Endodermal cell (in vitro differentiated cells): Measurements from ENCODE around the gene SLC25A23. TPM values are rescaled to one million over a fixed set of nuclear protein-coding genes. Genes with fewer than 3 reads are reported as not detected.

ENCODE experiments used
- DNase-seq: peaks from one replicate; pipeline ENCODE4 v3.0.0-alpha.2; 2017
- H3K27ac ChIP-seq: 2 replicates; pipeline ENCODE4 v1.5.1; 2013; ENCODE audit warnings: mild to moderate bottlenecking, low read depth, low read length, moderate library complexity
- H3K27me3 ChIP-seq: 2 replicates; pipeline ENCODE4 v1.6.1; 2013; ENCODE audit warnings: mild to moderate bottlenecking, low read length, moderate library complexity; ENCODE audit not compliant: insufficient read depth, control insufficient read depth, poor library complexity, severe bottlenecking
- H3K36me3 ChIP-seq: 2 replicates; pipeline ENCODE4 v1.7.0; 2013; ENCODE audit warnings: mild to moderate bottlenecking, low read length, moderate library complexity; ENCODE audit not compliant: control insufficient read depth, insufficient read depth
- H3K4me1 ChIP-seq: one replicate; pipeline ENCODE4 v1.7.0; 2013; ENCODE audit warnings: low read length; ENCODE audit not compliant: control insufficient read depth, insufficient read depth
- H3K4me3 ChIP-seq: 2 replicates; pipeline ENCODE4 v1.5.1; 2013; ENCODE audit warnings: mild to moderate bottlenecking, low read length, moderate library complexity
- H3K9ac ChIP-seq: 2 replicates; pipeline ENCODE4 v1.6.1; 2013; ENCODE audit warnings: mild to moderate bottlenecking, low read length, moderate library complexity; ENCODE audit not compliant: poor library complexity, severe bottlenecking; ENCODE audit errors: extremely low read depth
- H3K9me3 ChIP-seq: 2 replicates; pipeline ENCODE4 v1.6.1; 2013; ENCODE audit warnings: mild to moderate bottlenecking, low read length, moderate library complexity; ENCODE audit not compliant: control insufficient read depth
- H3K27ac Mint-ChIP-seq: 2 replicates; pipeline ENCODE4 v1.8.0; 2020; ENCODE audit warnings: mixed read lengths
- H3K27me3 Mint-ChIP-seq: 2 replicates; pipeline ENCODE4 v1.8.0; 2021; ENCODE audit warnings: mild to moderate bottlenecking, mixed read lengths; ENCODE audit not compliant: insufficient read depth
- H3K36me3 Mint-ChIP-seq: 2 replicates; pipeline ENCODE4 v1.8.0; 2020; ENCODE audit warnings: low read depth, mixed read lengths
- H3K4me1 Mint-ChIP-seq: 2 replicates; pipeline ENCODE4 v1.8.0; 2020; ENCODE audit warnings: mixed read lengths
- H3K4me3 Mint-ChIP-seq: 2 replicates; pipeline ENCODE4 v1.8.0; 2020; ENCODE audit warnings: mild to moderate bottlenecking, moderate library complexity, mixed read lengths
- H3K9me3 Mint-ChIP-seq: 2 replicates; pipeline ENCODE4 v1.8.0; 2020; ENCODE audit warnings: mild to moderate bottlenecking, mixed read lengths
- WGBS, 2 experiments: methylation state at CpG; one replicate each; pipeline versions ENCODE4 v1.1.5 to v1.1.7; 2013; ENCODE audit warnings: missing lambda C conversion rate in 2 of 2, mixed read lengths in 1 of 2; ENCODE audit not compliant: insufficient coverage in 1 of 2, insufficient read length in 1 of 2; 5-methylcytosine and 5-hydroxymethylcytosine counted together
- total RNA-seq, 2 donors: library from RNA; stranded (reverse); fragmentation: NEBNext Ultra II Directional in 1 of 2; extraction: Animal tissue kit (Norgen Biotek cat#: 25700) in 1 of 2; gene quantifications; 2 replicates in 1 of 2; 3 replicates in 1 of 2; pipeline ENCODE4 v1.2.1, GENCODE V29; 2021
- TF ChIP-seq, protein P1 (sequence below): fragments of 200-600 bp; sonication (generic); conservative IDR thresholded peaks from 2 replicates; pipeline ENCODE4 v1.5.0; 2021; ENCODE audit warnings: antibody characterized with exemption, mild to moderate bottlenecking

Gene SLC25A23
- total RNA-seq, 2 donors from 2014 or later = 34.9 to 39.5 TPM

DNA sequence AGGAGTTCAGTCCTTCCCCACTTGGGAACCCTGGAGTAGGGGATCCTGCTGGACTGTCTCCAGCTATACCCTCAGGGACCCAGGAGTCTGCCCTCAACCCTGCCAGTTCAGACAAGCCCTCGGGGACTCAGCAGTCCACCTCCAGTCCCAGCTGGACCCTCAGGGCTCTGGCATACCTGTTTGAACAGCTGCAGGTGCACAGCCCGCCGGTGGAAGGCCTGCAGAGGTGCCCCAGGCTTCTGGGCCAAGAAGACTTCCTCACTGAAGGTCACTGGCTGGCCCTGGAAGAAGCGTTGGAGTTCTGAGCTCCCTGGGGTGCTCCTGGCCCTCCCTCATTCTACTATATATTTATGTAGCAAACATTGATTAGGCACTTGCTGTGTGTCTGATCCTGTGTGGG is 13.1 kb upstream of the SLC25A23 start:
- Histone ChIP-seq H3K9ac (no peak overlapping the region), H3K4me3 (no peak overlapping the region), H3K36me3 (peaks cover 4% of the 10 kb centered on the region), H3K27me3 (peaks cover 17% of the 10 kb centered on the region), H3K4me1 (no peaks in the 10 kb centered on the region), H3K27ac (no peak overlapping the region), H3K9me3 (no peaks in the 10 kb centered on the region)
- Mint-ChIP-seq H3K9me3 (no peaks in the 10 kb centered on the region), H3K27ac (no peak overlapping the region), H3K36me3 (peaks cover 19% of the 10 kb centered on the region), H3K4me3 (no peak overlapping the region), H3K27me3 (peaks cover 22% of the 10 kb centered on the region), H3K4me1 (peaks cover 24% of the 10 kb centered on the region)
- 82% methylated on average over 3 of the region's 4 CpGs; no CpG with 5 or more reads in 1 of the 2 experiments for WGBS, 2 experiments
- DNase-seq = peak; percentile 57
- TF ChIP-seq, protein P1, sequence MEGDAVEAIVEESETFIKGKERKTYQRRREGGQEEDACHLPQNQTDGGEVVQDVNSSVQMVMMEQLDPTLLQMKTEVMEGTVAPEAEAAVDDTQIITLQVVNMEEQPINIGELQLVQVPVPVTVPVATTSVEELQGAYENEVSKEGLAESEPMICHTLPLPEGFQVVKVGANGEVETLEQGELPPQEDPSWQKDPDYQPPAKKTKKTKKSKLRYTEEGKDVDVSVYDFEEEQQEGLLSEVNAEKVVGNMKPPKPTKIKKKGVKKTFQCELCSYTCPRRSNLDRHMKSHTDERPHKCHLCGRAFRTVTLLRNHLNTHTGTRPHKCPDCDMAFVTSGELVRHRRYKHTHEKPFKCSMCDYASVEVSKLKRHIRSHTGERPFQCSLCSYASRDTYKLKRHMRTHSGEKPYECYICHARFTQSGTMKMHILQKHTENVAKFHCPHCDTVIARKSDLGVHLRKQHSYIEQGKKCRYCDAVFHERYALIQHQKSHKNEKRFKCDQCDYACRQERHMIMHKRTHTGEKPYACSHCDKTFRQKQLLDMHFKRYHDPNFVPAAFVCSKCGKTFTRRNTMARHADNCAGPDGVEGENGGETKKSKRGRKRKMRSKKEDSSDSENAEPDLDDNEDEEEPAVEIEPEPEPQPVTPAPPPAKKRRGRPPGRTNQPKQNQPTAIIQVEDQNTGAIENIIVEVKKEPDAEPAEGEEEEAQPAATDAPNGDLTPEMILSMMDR = no peak

DNA sequence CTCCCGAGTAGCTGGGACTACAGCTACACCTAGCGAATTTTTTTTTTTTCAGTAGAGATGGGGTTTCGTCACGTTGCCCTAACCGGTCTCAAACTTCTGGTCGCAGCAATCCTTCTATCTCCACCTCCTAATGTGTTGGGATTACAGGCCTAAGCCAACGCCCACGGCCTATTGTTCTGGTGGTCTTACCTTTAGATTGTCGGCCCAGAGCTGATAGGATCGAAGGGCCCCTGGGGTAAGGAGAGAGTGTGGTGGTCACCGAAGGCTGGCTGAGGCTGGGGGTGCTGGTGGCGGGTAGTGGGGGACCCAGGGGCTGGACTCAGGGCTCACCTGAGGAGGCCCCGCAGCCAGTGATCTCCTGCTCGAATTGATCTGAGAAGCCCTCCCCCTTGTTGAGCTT is 11.5 kb upstream of the SLC25A23 start:
- Mint-ChIP-seq H3K27me3 (peaks cover 20% of the 10 kb centered on the region), H3K4me3 (peak overlapping the region; percentile 22), H3K9me3 (no peaks in the 10 kb centered on the region), H3K4me1 (peaks cover 25% of the 10 kb centered on the region), H3K36me3 (peaks cover 29% of the 10 kb centered on the region), H3K27ac (peak overlapping the region; percentile 82)
- TF ChIP-seq, protein P1 = no peak
- Histone ChIP-seq H3K4me1 (no peaks in the 10 kb centered on the region), H3K9ac (no peak overlapping the region), H3K4me3 (no peak overlapping the region), H3K9me3 (no peaks in the 10 kb centered on the region), H3K36me3 (peaks cover 10% of the 10 kb centered on the region), H3K27ac (no peak overlapping the region), H3K27me3 (peaks cover 14% of the 10 kb centered on the region)
- peak; percentile 76 for DNase-seq
- WGBS, 2 experiments = 55 to 77% methylated on average over 6 to 14 of the region's 14 CpGs

DNA sequence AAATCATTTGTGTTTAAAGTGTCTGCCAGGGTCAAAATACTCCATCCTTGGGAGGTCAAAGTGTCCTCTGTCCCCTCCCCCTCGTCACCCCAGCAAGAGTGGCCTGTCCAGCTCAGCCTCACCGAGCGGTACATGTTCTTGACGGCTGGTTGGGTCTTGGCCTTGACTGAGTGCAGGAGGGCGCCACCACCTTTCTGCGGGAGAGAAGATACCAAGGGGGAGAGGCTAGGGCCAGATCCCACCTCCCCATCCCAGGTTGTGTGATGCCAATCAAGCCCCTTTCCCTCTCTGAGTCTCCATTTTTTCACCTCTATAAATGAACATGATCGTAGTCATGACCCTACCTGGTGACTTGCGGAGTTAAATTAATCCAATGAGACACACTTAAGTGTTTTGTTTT is 10.6 kb upstream of the SLC25A23 start:
- Histone ChIP-seq H3K9ac (no peak overlapping the region), H3K4me3 (no peak overlapping the region), H3K27ac (no peak overlapping the region), H3K36me3 (peaks cover 10% of the 10 kb centered on the region), H3K9me3 (no peaks in the 10 kb centered on the region), H3K4me1 (peaks cover 1% of the 10 kb centered on the region), H3K27me3 (peaks cover 9% of the 10 kb centered on the region)
- Mint-ChIP-seq H3K4me3 (no peak overlapping the region), H3K27me3 (peaks cover 12% of the 10 kb centered on the region), H3K36me3 (peaks cover 38% of the 10 kb centered on the region), H3K9me3 (no peaks in the 10 kb centered on the region), H3K27ac (no peak overlapping the region), H3K4me1 (peaks cover 26% of the 10 kb centered on the region)
- peak; percentile 60 for DNase-seq
- 85 to 92% methylated on average over 2 to 8 of the region's 8 CpGs for WGBS, 2 experiments
- TF ChIP-seq, protein P1 = no peak
